ENCODE measurements around the gene IL1A. TPM values are rescaled to one million over a fixed set of nuclear protein-coding genes. Genes with fewer than 3 reads are reported as not detected.
A peak's percentile ranks its signal among the peaks of the same experiment; 100 is the strongest.

IL1A gene
- total and polyA plus RNA-seq, 9 of the 15 experiments (the other 6 are each of a cell fraction or from before 2014, with no cell fraction given) = 0.03 to 0.27 (median 0.14) TPM; not detected in 2

DNA sequence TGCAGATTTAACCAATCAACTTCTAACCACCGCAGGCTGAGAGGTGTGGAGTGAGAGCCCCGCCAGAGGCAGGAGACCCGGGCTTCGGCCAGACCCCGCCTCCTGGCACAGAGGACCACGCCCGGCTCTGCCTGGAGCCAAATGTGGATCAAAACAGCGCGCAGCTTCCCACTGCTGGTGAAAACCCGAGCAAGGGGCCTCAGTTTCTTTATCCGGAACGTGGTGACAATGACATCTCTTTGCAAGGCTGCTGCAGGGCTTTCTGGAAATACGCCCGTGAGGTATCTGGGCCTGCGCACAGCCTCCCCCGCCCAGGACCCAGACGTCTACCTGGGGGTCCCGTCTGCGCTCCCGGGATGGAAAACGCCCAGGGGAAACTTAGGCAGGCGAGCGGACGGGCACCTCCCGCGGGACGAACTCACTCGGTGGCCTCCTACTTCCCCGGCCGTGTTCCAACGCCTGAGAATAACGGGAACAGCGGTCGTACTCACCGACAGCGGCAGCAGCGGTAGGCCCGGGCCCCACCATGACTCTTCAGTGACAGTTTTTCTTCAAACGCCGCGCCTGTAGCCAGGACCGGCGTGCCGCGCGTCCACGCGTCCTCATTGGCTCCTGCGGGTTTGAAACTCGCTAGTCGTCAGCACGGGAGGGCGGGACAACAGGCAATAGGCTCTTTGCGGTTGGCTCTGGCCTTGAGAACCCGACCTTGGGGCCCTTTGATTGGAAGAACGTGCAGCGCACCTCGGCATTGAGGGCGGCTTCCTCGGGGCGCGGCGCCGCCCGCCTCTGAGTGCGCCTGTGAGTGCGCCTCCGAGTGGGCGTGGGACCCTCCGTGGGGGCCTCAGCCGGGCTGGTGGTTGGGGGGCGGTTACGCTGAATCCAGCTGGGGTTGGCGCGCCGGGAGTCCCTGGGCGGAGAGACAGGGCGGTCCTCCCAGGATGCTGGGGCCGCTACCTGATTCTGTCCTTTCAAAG, 19.9 kb downstream of the IL1A start, which contains the start of gene CKAP2L (continued):
- TF ChIP-seq NFRKB (IDR thresholded peaks at IDR 0.05; ENCODE audit: low read depth) (peak; percentile 52; the same call in 1 of the 2 replicates), PHTF2 (CRISPR knock-in tag; IDR thresholded peaks at IDR 0.05) (no peak), RBM14 (IDR thresholded peaks at IDR 0.05; ENCODE audit: borderline replicate concordance, insufficient read depth, low read depth, low read length) (no peak), CBFA2T3 (IDR thresholded peaks at IDR 0.05) (no peak), ZNF197 (CRISPR knock-in tag; IDR thresholded peaks at IDR 0.05; ENCODE audit: low read depth) (no peak), MEF2D (tag; conservative IDR thresholded peaks at IDR 0.05; ENCODE audit: low read depth) (no peak), GABPA (tag; conservative IDR thresholded peaks at IDR 0.05; ENCODE audit: low read depth) (no peak), WHSC1 (IDR thresholded peaks at IDR 0.05; ENCODE audit: low read length) (no peak), GATAD2B (IDR thresholded peaks at IDR 0.05; ENCODE audit: borderline replicate concordance) (peak; percentile 84), ZNF282 (CRISPR knock-in tag; IDR thresholded peaks at IDR 0.05) (no peak), LCOR (CRISPR knock-in tag; IDR thresholded peaks at IDR 0.05) (peak; percentile 84), HNRNPL (IDR thresholded peaks at IDR 0.05; ENCODE audit: low read depth, low read length) (no peak), TSHZ1 (CRISPR knock-in tag; IDR thresholded peaks at IDR 0.05) (no peak), ZNF639 (CRISPR knock-in tag; conservative IDR thresholded peaks at IDR 0.05 in 1 of 2, IDR thresholded peaks at IDR 0.05 in 1 of 2) (peak in 1 of 2 experiments; percentile 50; a peak in 1 of 4 replicates), ZC3H11A (IDR thresholded peaks at IDR 0.05; ENCODE audit: low read depth, low read length) (no peak), SMARCA4 (IDR thresholded peaks at IDR 0.05) (no peak), RBFOX2 (IDR thresholded peaks at IDR 0.05; ENCODE audit: low read depth, low read length) (peak; percentile 96), CTBP1 (IDR thresholded peaks at IDR 0.05; ENCODE audit: borderline replicate concordance) (peak; percentile 95)
- TF ChIP-seq, protein P1, sequence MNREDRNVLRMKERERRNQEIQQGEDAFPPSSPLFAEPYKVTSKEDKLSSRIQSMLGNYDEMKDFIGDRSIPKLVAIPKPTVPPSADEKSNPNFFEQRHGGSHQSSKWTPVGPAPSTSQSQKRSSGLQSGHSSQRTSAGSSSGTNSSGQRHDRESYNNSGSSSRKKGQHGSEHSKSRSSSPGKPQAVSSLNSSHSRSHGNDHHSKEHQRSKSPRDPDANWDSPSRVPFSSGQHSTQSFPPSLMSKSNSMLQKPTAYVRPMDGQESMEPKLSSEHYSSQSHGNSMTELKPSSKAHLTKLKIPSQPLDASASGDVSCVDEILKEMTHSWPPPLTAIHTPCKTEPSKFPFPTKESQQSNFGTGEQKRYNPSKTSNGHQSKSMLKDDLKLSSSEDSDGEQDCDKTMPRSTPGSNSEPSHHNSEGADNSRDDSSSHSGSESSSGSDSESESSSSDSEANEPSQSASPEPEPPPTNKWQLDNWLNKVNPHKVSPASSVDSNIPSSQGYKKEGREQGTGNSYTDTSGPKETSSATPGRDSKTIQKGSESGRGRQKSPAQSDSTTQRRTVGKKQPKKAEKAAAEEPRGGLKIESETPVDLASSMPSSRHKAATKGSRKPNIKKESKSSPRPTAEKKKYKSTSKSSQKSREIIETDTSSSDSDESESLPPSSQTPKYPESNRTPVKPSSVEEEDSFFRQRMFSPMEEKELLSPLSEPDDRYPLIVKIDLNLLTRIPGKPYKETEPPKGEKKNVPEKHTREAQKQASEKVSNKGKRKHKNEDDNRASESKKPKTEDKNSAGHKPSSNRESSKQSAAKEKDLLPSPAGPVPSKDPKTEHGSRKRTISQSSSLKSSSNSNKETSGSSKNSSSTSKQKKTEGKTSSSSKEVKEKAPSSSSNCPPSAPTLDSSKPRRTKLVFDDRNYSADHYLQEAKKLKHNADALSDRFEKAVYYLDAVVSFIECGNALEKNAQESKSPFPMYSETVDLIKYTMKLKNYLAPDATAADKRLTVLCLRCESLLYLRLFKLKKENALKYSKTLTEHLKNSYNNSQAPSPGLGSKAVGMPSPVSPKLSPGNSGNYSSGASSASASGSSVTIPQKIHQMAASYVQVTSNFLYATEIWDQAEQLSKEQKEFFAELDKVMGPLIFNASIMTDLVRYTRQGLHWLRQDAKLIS (CRISPR knock-in tag; IDR thresholded peaks at IDR 0.05) = no peak; the same call in 1 of the 2 replicates

All from K562 (cell line).